GM19452 (cell line): Measurements from ENCODE around the gene PARVB.

Experiments used
- ATAC-seq: cut with Tn5 transposase; IDR thresholded peaks from one replicate; pipeline ENCODE4 v1.9.1; 2021; ENCODE audit not compliant: unreplicated experiment

The PARVB gene

GRCh38 chr22:44026630-44027511 lies 2.8 kb downstream of the PARVB start:
- ATAC-seq, result peak; percentile 50

GRCh38 chr22:44028091-44028490 lies 4.0 kb downstream of the PARVB start:
- no peak for ATAC-seq

- ATAC-seq, result no peak
Measured at GRCh38 chr22:44029069-44029468, 5.0 kb downstream of the PARVB start.

GRCh38 chr22:44030051-44030701 lies 6.1 kb downstream of the PARVB start:
- no peak for ATAC-seq

GRCh38 chr22:44030702-44031082 lies 6.6 kb downstream of the PARVB start:
- ATAC-seq, result no peak

- no peak for ATAC-seq
Measured at GRCh38 chr22:44031158-44031952, 7.3 kb downstream of the PARVB start.

GRCh38 chr22:44032126-44032730 lies 8.1 kb downstream of the PARVB start:
- no peak for ATAC-seq

GRCh38 chr22:44033287-44033686 lies 9.2 kb downstream of the PARVB start:
- ATAC-seq, result no peak

- no peak for ATAC-seq
Measured at GRCh38 chr22:44033694-44034093, 9.6 kb downstream of the PARVB start.

- ATAC-seq, result no peak
Measured at GRCh38 chr22:44037519-44038375, 13.6 kb downstream of the PARVB start.

- no peak for ATAC-seq
Measured at GRCh38 chr22:44039566-44040171, 15.6 kb downstream of the PARVB start.

GRCh38 chr22:44042249-44043218 lies 18.4 kb downstream of the PARVB start:
- ATAC-seq, result no peak

- ATAC-seq, result no peak
Measured at GRCh38 chr22:44045145-44045544, 21.0 kb downstream of the PARVB start.

GRCh38 chr22:44046485-44047141 lies 22.5 kb downstream of the PARVB start:
- no peak for ATAC-seq

GRCh38 chr22:44047891-44048301 lies 23.8 kb downstream of the PARVB start:
- ATAC-seq, result no peak

- no peak for ATAC-seq
Measured at GRCh38 chr22:44049486-44050231, 25.6 kb downstream of the PARVB start.

- ATAC-seq, result no peak
Measured at GRCh38 chr22:44050766-44051355, 26.8 kb downstream of the PARVB start.
